Spleen (tissue), 11 donors: ENCODE measurements around the gene KIAA0040. TPM values are rescaled to one million over a fixed set of nuclear protein-coding genes. Genes with fewer than 3 reads are reported as not detected.

ENCODE experiments used
- DNase-seq: peaks from one replicate; pipeline ENCODE4 v3.0.0-alpha.2; 2020
- H3K27ac ChIP-seq, 8 donors: fragments of 200-600 bp; sonication (generic) in 7 of 8; 1 replicate in 4 of 8; 2 replicates in 4 of 8; pipeline versions ENCODE4 v1.5.0 to v1.8.0; 2016 to 2021; ENCODE audit warnings: inconsistent platforms in 4 of 8, mild to moderate bottlenecking in 4 of 8, moderate library complexity in 1 of 8
- H3K27me3 ChIP-seq, 7 donors: fragments of 200-600 bp; sonication (generic) in 6 of 7; replicated peaks in 1 of 7; 1 replicate in 4 of 7; 2 replicates in 3 of 7; pipeline versions ENCODE4 v1.5.0 to v1.8.0; 2016 to 2021; ENCODE audit warnings: inconsistent platforms in 3 of 7, mild to moderate bottlenecking in 1 of 7
- H3K36me3 ChIP-seq, 6 donors: fragments of 200-600 bp; sonication (generic) in 5 of 6; 1 replicate in 4 of 6; 2 replicates in 2 of 6; pipeline versions ENCODE4 v1.5.0 to v1.8.0; 2016 to 2021; ENCODE audit warnings: inconsistent platforms in 2 of 6
- H3K4me1 ChIP-seq, 6 donors: fragments of 200-600 bp; sonication (generic) in 5 of 6; 1 replicate in 3 of 6; 2 replicates in 3 of 6; pipeline versions ENCODE4 v1.5.0 to v1.8.0; 2016 to 2021; ENCODE audit warnings: inconsistent platforms in 3 of 6
- H3K4me3 ChIP-seq, 8 donors: fragments of 200-600 bp; sonication (generic) in 7 of 8; 1 replicate in 4 of 8; 2 replicates in 4 of 8; pipeline versions ENCODE4 v1.5.0 to v1.8.0; 2016 to 2021; ENCODE audit warnings: inconsistent platforms in 4 of 8, mild to moderate bottlenecking in 4 of 8, moderate library complexity in 2 of 8
- H3K9me3 ChIP-seq, 8 donors: fragments of 200-600 bp; sonication (generic) in 7 of 8; 1 replicate in 4 of 8; 2 replicates in 4 of 8; pipeline versions ENCODE4 v1.5.0 to v1.8.0; 2016 to 2021; ENCODE audit warnings: inconsistent platforms in 4 of 8
- CTCF ChIP-seq, 11 experiments: fragments of 200-600 bp in 7 of 11; fragments of 450-650 bp in 4 of 11; sonication (generic) in 4 of 11; IDR thresholded peaks in 8 of 11; conservative IDR thresholded peaks in 3 of 11; 1 replicate in 7 of 11; 2 replicates in 4 of 11; pipeline versions ENCODE4 v1.4.0 to v1.8.0; 2016 to 2021; ENCODE audit warnings: antibody characterized with exemption in 11 of 11, inconsistent platforms in 4 of 11, mild to moderate bottlenecking in 1 of 11
- POLR2A ChIP-seq, 3 donors: fragments of 450-650 bp; IDR thresholded peaks; one replicate each; pipeline ENCODE4 v1.5.1; 2017; ENCODE audit warnings: antibody characterized with exemption in 3 of 3, mild to moderate bottlenecking in 1 of 3
- POLR2AphosphoS5 ChIP-seq, 3 donors: sonication (generic); formaldehyde crosslinking; IDR thresholded peaks; one replicate each; pipeline ENCODE4 v1.5.1; 2017; ENCODE audit warnings: antibody characterized with exemption in 3 of 3
- WGBS, 5 donors: extraction: QIAGEN DNeasy Blood & Tissue Kit in 3 of 5; methylation state at CpG; one replicate each; pipeline versions ENCODE4 v1.1.5 to v1.1.7; 2013 to 2018; 5-methylcytosine and 5-hydroxymethylcytosine counted together
- intact Hi-C: fragments of 100-400 bp; cut with DNase I; formaldehyde crosslinking; loops from one replicate; pipeline ENCODE4 v1.15.0; 2023; ENCODE audit warnings: low total_unique reads
- polyA plus RNA-seq, 3 donors: library from polyadenylated mRNA; stranded (reverse); fragments of 200-250 nt; gene quantifications; one replicate each; pipeline ENCODE4 v1.2.1, GENCODE V29; 2013
- total RNA-seq, 7 donors: library from RNA; depleted of rRNA in 3 of 7; stranded (reverse); fragments of >200 nt in 3 of 7; fragmentation: NEBNext Ultra II Directional in 4 of 7; extraction: Animal tissue kit (Norgen Biotek cat#: 25700) in 4 of 7; gene quantifications; one replicate each; pipeline versions ENCODE4 v1.1.0 to v1.2.1, GENCODE V29; 2016 to 2021
- donor health status: healthy with polysubstance abuse.
- donor health status: DM: no; HTN: no; CAD: no; lungs with moderate emphysema.
- donor health status: DM: no; HTN: no; CAD: no.
- donor health status: Bipolar disorder and iron deficiency.
- donor health status: healthy.
- donor health status: DM: no; HTN: no; CAD: no.
- donor health status: DM: yes; HTN: yes; CAD: no.

KIAA0040 gene
- total and polyA plus RNA-seq, 10 donors, result 13.7 to 111 (median 48.1) TPM

DNA sequence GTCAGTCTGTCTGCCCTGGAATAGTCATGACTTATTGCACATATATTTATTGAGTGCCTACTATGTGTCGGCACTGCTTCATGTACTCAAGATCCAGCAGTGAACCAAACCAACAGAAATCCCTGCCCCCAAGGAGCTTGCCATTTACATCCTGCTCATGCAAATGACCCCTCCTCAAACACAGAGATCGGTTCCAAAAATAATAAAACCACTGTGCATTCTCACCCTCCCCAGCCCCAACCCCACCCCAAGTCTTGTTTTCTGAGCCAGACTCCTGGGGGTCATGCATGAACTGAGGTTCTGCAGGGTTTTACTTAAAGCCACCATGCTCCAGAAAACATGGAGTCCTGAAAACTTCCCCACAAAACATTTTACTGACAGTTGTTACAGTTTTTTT, 61.9 kb downstream of the KIAA0040 start:
- DNase-seq, result no peak
- peak overlapping the region in 5 of 8 donors; percentile 4 to 60 (median 34) for H3K27ac ChIP-seq

DNA sequence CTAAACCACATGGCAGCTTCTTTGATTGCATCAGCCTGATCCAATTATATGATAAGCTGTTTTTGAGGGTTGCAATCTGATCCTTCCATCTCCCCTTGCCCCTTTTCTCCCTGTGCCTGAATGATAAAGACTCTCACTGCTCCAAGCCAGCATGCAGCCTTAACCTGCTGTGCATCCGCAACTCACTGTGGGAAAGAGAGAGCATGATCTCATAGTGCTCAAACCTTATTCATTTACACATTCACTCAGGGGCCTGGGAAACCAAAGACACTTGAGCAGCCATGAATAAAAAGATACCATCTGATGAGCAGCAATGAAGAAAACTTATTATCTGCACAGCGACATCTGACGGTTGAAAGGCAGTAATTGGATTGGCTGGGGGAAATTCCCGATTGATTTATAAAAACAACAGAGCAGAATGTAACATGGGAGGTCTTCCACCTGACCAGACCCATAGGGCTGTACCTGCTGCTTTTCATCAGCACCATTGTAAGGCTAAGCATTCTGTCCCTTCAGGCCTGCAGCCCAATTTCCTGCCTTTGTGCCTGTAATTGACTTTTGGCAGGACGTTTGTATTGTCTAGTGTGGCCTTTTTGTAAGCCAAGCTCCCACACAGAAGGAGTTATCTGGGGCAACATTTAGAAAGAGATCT, 62.5 kb downstream of the KIAA0040 start:
- peak overlapping the region in 7 of 8 donors; percentile 4 to 60 (median 26) for H3K27ac ChIP-seq
- H3K4me3 ChIP-seq, result no peak overlapping the region
- DNase-seq, result no peak
- peaks cover 0 to 32% (median 14%) of the 10 kb centered on the region in 6 donors for H3K4me1 ChIP-seq
- H3K36me3 ChIP-seq, result no peaks in the 10 kb centered on the region
- TF ChIP-seq CTCF (IDR thresholded peaks at IDR 0.05 in 8 of 11, conservative IDR thresholded peaks at IDR 0.05 in 3 of 11) (no peak), POLR2A (IDR thresholded peaks at IDR 0.05) (no peak), POLR2AphosphoS5 (IDR thresholded peaks at IDR 0.05) (no peak)
- H3K27me3 ChIP-seq, result no peaks in the 10 kb centered on the region
- WGBS, 5 donors, result 65 to 82% (median 75%) methylated on average over 5 of the region's 5 CpGs
- H3K9me3 ChIP-seq, result no peaks in the 10 kb centered on the region
- intact Hi-C loops, result no loop called here

More for the DNA sequence above, 61.9 kb downstream of the KIAA0040 start:
- H3K36me3 ChIP-seq, result no peaks in the 10 kb centered on the region
- WGBS, 5 donors, result 64 to 85% (median 75%) methylated on average over 2 of the region's 2 CpGs
- no peak for TF ChIP-seq CTCF (IDR thresholded peaks at IDR 0.05 in 8 of 11, conservative IDR thresholded peaks at IDR 0.05 in 3 of 11)
- no peak for TF ChIP-seq POLR2AphosphoS5 (IDR thresholded peaks at IDR 0.05)
- TF ChIP-seq POLR2A (IDR thresholded peaks at IDR 0.05), result no peak
- peaks cover 0 to 1% (median 0%) of the 10 kb centered on the region in 7 donors for H3K27me3 ChIP-seq
- no peak overlapping the region for H3K4me3 ChIP-seq
- H3K9me3 ChIP-seq, result no peaks in the 10 kb centered on the region
- intact Hi-C loops, result no loop called here
- H3K4me1 ChIP-seq, result peaks cover 0 to 29% (median 10%) of the 10 kb centered on the region in 6 donors

- Histone ChIP-seq H3K36me3 (no peaks in the 10 kb centered on the region), H3K9me3 (no peaks in the 10 kb centered on the region), H3K27ac (peak overlapping the region in 7 of 8 donors; percentile 4 to 60 (median 26)), H3K27me3 (no peaks in the 10 kb centered on the region), H3K4me1 (peaks cover 0 to 37% (median 17%) of the 10 kb centered on the region in 6 donors), H3K4me3 (no peak overlapping the region)
- WGBS, 5 donors, result 72 to 87% (median 83%) methylated on average over 2 of the region's 2 CpGs
- intact Hi-C loops, result no loop called here
- no peak for TF ChIP-seq CTCF (IDR thresholded peaks at IDR 0.05 in 8 of 11, conservative IDR thresholded peaks at IDR 0.05 in 3 of 11)
- no peak for DNase-seq
Observed at GRCh38 chr1:175129644-175129996, 63.0 kb downstream of the KIAA0040 start.

DNA sequence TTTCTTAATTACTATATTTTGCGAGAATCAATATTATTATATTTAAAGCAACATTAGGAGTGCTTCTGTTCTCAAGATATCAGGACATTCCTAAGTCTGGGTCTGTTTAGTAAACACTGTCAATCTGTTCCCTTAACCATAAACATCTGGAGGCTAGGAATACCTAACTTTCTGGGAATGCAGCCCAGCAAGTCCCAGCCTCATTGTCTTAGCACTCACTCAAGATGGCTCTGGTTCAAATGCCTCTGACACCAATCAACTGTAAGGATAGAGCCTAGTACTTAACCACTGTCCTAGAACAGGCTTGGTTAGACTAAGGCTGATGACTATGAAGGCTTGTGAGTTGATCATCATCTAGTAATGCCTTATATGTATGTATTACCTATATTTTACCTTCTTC, 63.4 kb downstream of the KIAA0040 start:
- no peak for DNase-seq
- TF ChIP-seq POLR2AphosphoS5 (IDR thresholded peaks at IDR 0.05) (no peak), CTCF (IDR thresholded peaks at IDR 0.05 in 8 of 11, conservative IDR thresholded peaks at IDR 0.05 in 3 of 11) (no peak), POLR2A (IDR thresholded peaks at IDR 0.05) (no peak)
- WGBS, 5 donors, result 83 to 95% (median 85%) methylated on average over 1 of the region's 1 CpG
- intact Hi-C loops, result no loop called here
- no peaks in the 10 kb centered on the region for H3K9me3 ChIP-seq
- no peak overlapping the region for H3K4me3 ChIP-seq
- H3K4me1 ChIP-seq, result peaks cover 0 to 42% (median 18%) of the 10 kb centered on the region in 6 donors
- H3K36me3 ChIP-seq, result no peaks in the 10 kb centered on the region
- no peaks in the 10 kb centered on the region for H3K27me3 ChIP-seq
- H3K27ac ChIP-seq, result peak overlapping the region in 5 of 8 donors; percentile 16 to 60 (median 34)
